Karpas-422 (cell line): Measurements from ENCODE around the gene TESMIN. TPM values are rescaled to one million over a fixed set of nuclear protein-coding genes. Genes with fewer than 3 reads are reported as not detected.

Experiments used
- DNase-seq: peaks from one replicate; pipeline ENCODE4 v3.0.0-alpha.2; 2015
- H2AFZ ChIP-seq: fragments of 200-600 bp; sonication (generic); 2 replicates; pipeline ENCODE4 v1.6.1; 2014; ENCODE audit warnings: antibody characterized with exemption, low read length, mixed read lengths
- H3K27ac ChIP-seq: fragments of 200-600 bp; sonication (generic); 2 replicates; pipeline ENCODE4 v1.5.1; 2014; ENCODE audit warnings: mild to moderate bottlenecking, low read length, moderate library complexity
- H3K27me3 ChIP-seq: fragments of 200-600 bp; sonication (generic); 2 replicates; pipeline ENCODE4 v1.6.1; 2014; ENCODE audit warnings: low read length, mixed read lengths
- H3K36me3 ChIP-seq: fragments of 200-600 bp; sonication (generic); 2 replicates; pipeline ENCODE4 v1.6.1; 2014; ENCODE audit warnings: low read length, mixed read lengths; ENCODE audit not compliant: insufficient read depth
- H3K4me1 ChIP-seq: fragments of 200-600 bp; sonication (generic); 2 replicates; pipeline ENCODE4 v1.6.1; 2014; ENCODE audit warnings: mild to moderate bottlenecking, low read length, mixed read lengths
- H3K4me2 ChIP-seq: fragments of 200-600 bp; sonication (generic); 2 replicates; pipeline ENCODE4 v1.6.1; 2014; ENCODE audit warnings: low read length, low read depth, mild to moderate bottlenecking; ENCODE audit not compliant: poor library complexity, severe bottlenecking
- H3K4me3 ChIP-seq: fragments of 200-600 bp; sonication (generic); 2 replicates; pipeline ENCODE4 v1.5.1; 2014; ENCODE audit warnings: mild to moderate bottlenecking, antibody characterized with exemption, low read length, mixed read lengths
- H3K79me2 ChIP-seq: fragments of 200-600 bp; sonication (generic); 2 replicates; pipeline ENCODE4 v1.6.1; 2014; ENCODE audit warnings: mild to moderate bottlenecking, low read length, mixed read lengths
- H3K9ac ChIP-seq: fragments of 200-600 bp; sonication (generic); 2 replicates; pipeline ENCODE4 v1.6.0; 2014; ENCODE audit warnings: low read length
- H3K9me2 ChIP-seq: fragments of 200-600 bp; sonication (generic), shearing (Covaris generic); replicated peaks from 2 replicates; pipeline ENCODE4 v1.6.0; 2014; ENCODE audit warnings: mild to moderate bottlenecking, low read length, moderate library complexity; ENCODE audit not compliant: insufficient read depth
- H3K9me3 ChIP-seq: fragments of 300-700, 200-600 bp; sonication (generic); 2 replicates; pipeline ENCODE4 v1.6.1; 2014; ENCODE audit warnings: low read length, mixed read lengths
- H4K20me1 ChIP-seq: fragments of 200-600 bp; sonication (generic); 2 replicates; pipeline ENCODE4 v1.6.1; 2014; ENCODE audit warnings: mild to moderate bottlenecking, antibody characterized with exemption, low read length, low read depth; ENCODE audit not compliant: insufficient read depth
- total RNA-seq: library from RNA; depleted of rRNA; stranded (reverse); fragments of >200 nt; shearing (Covaris generic); gene quantifications from 2 replicates; pipeline ENCODE4 v1.2.3, GENCODE V29; 2014; ENCODE audit warnings: low replicate concordance

TESMIN gene
- total RNA-seq, 1 experiment from 2014 or later: not detected

- no peaks in the 10 kb centered on the region for H3K27me3 ChIP-seq
- no peak for DNase-seq
- H3K36me3 ChIP-seq: no peaks in the 10 kb centered on the region
- H3K9ac ChIP-seq: no peak overlapping the region
- H4K20me1 ChIP-seq: no peaks in the 10 kb centered on the region
- H3K4me3 ChIP-seq: no peak overlapping the region
- H3K4me1 ChIP-seq: no peaks in the 10 kb centered on the region
- no peaks in the 10 kb centered on the region for H3K79me2 ChIP-seq
- no peak overlapping the region for H3K27ac ChIP-seq
- no peaks in the 10 kb centered on the region for H3K9me2 ChIP-seq
- H3K9me3 ChIP-seq: no peaks in the 10 kb centered on the region
- no peak overlapping the region for H2AFZ ChIP-seq
- no peak overlapping the region for H3K4me2 ChIP-seq
These were observed 62.4 kb downstream of the TESMIN start for GRCh38 chr11:68688881-68689280.

GRCh38 chr11:68687986-68688385, 63.3 kb downstream of the TESMIN start:
- Histone ChIP-seq H3K4me1 (no peaks in the 10 kb centered on the region), H3K9me3 (no peaks in the 10 kb centered on the region), H3K9ac (no peak overlapping the region), H3K9me2 (no peaks in the 10 kb centered on the region), H2AFZ (no peak overlapping the region), H4K20me1 (no peaks in the 10 kb centered on the region), H3K79me2 (no peaks in the 10 kb centered on the region), H3K4me3 (no peak overlapping the region), H3K36me3 (no peaks in the 10 kb centered on the region), H3K4me2 (no peak overlapping the region), H3K27me3 (no peaks in the 10 kb centered on the region), H3K27ac (no peak overlapping the region)
- no peak for DNase-seq

- DNase-seq: no peak
These were observed 64.0 kb downstream of the TESMIN start for GRCh38 chr11:68687311-68687710.

GRCh38 chr11:68686486-68686885, 64.8 kb downstream of the TESMIN start:
- Histone ChIP-seq H3K9ac (no peak overlapping the region), H3K9me3 (no peaks in the 10 kb centered on the region), H3K36me3 (no peaks in the 10 kb centered on the region), H3K27me3 (no peaks in the 10 kb centered on the region), H3K4me2 (no peak overlapping the region), H3K27ac (no peak overlapping the region), H3K79me2 (no peaks in the 10 kb centered on the region), H2AFZ (no peak overlapping the region), H3K4me3 (no peak overlapping the region), H3K4me1 (no peaks in the 10 kb centered on the region), H4K20me1 (no peaks in the 10 kb centered on the region), H3K9me2 (no peaks in the 10 kb centered on the region)
- no peak for DNase-seq

More at GRCh38 chr11:68687311-68687710, 64.0 kb downstream of the TESMIN start:
- Histone ChIP-seq H3K4me3 (no peak overlapping the region), H3K27me3 (no peaks in the 10 kb centered on the region), H2AFZ (no peak overlapping the region), H3K9me3 (no peaks in the 10 kb centered on the region), H3K9ac (no peak overlapping the region), H3K27ac (no peak overlapping the region), H3K79me2 (no peaks in the 10 kb centered on the region), H3K4me1 (no peaks in the 10 kb centered on the region), H3K36me3 (no peaks in the 10 kb centered on the region), H3K4me2 (no peak overlapping the region), H3K9me2 (no peaks in the 10 kb centered on the region), H4K20me1 (no peaks in the 10 kb centered on the region)

- Histone ChIP-seq H4K20me1 (no peaks in the 10 kb centered on the region), H3K4me2 (no peak overlapping the region), H3K9me3 (no peaks in the 10 kb centered on the region), H3K27me3 (no peaks in the 10 kb centered on the region), H2AFZ (no peak overlapping the region), H3K27ac (no peak overlapping the region), H3K9ac (no peak overlapping the region), H3K4me1 (no peaks in the 10 kb centered on the region), H3K9me2 (no peaks in the 10 kb centered on the region), H3K79me2 (no peaks in the 10 kb centered on the region), H3K4me3 (no peak overlapping the region), H3K36me3 (no peaks in the 10 kb centered on the region)
- DNase-seq: no peak
These were observed 65.5 kb downstream of the TESMIN start for GRCh38 chr11:68685656-68686380.

GRCh38 chr11:68684385-68685356, 66.6 kb downstream of the TESMIN start, which contains the start of gene GAL:
Gene GAL, plus strand, starts transcription at chr11:68684544. Its CDS starts 380 bp downstream, at chr11:68684924.
- no peak within 1 kb of the TSS for H2AFZ ChIP-seq
- no peaks in the 10 kb centered on the region for H3K27me3 ChIP-seq
- H4K20me1 ChIP-seq: no peaks in the 10 kb centered on the region
- no peaks in the 10 kb centered on the region for H3K9me2 ChIP-seq
- no peak within 1 kb of the TSS for H3K27ac ChIP-seq
- no peak for DNase-seq
- H3K79me2 ChIP-seq: no peaks in the 10 kb centered on the region
- no peak within 1 kb of the TSS for H3K4me3 ChIP-seq
- H3K9ac ChIP-seq: no peak within 1 kb of the TSS
- no peaks in the 10 kb centered on the region for H3K36me3 ChIP-seq
- H3K4me1 ChIP-seq: no peaks in the 10 kb centered on the region
- no peaks in the 10 kb centered on the region for H3K9me3 ChIP-seq
- H3K4me2 ChIP-seq: no peak within 1 kb of the TSS

GRCh38 chr11:68683536-68684384, 67.6 kb downstream of the TESMIN start:
- Histone ChIP-seq H3K27me3 (no peaks in the 10 kb centered on the region), H3K27ac (no peak overlapping the region), H2AFZ (no peak overlapping the region), H3K4me2 (no peak overlapping the region), H3K79me2 (no peaks in the 10 kb centered on the region), H3K4me1 (no peaks in the 10 kb centered on the region), H3K4me3 (no peak overlapping the region), H3K9ac (no peak overlapping the region), H4K20me1 (no peaks in the 10 kb centered on the region), H3K9me3 (no peaks in the 10 kb centered on the region), H3K9me2 (no peaks in the 10 kb centered on the region), H3K36me3 (no peaks in the 10 kb centered on the region)
- DNase-seq: no peak
